Parathyroid adenoma (tissue), 2 donors: ENCODE data around the gene EXOSC5.
"Not testable (repeated sequence)": the region's sequence is repeated elsewhere in the genome, so short reads cannot be mapped to it uniquely, and the experiment has no call there.

Experiments used
- H2AFZ ChIP-seq: fragments of 300-600 bp; sonication (generic); one replicate; pipeline ENCODE4 v1.7.0; 2017; ENCODE audit warnings: antibody characterized with exemption, mild to moderate bottlenecking
- H3K27ac ChIP-seq: fragments of 300-600 bp; sonication (generic); one replicate; pipeline ENCODE4 v1.7.0; 2017
- H3K27me3 ChIP-seq: fragments of 300-600 bp; sonication (generic); one replicate; pipeline ENCODE4 v1.7.0; 2017; ENCODE audit warnings: low read length; ENCODE audit not compliant: control insufficient read depth, insufficient read depth
- H3K36me3 ChIP-seq: fragments of 300-600 bp; sonication (generic); one replicate; pipeline ENCODE4 v1.7.0; 2017; ENCODE audit warnings: low read length; ENCODE audit not compliant: control insufficient read depth, insufficient read depth
- H3K4me1 ChIP-seq: fragments of 300-600 bp; sonication (generic); one replicate; pipeline ENCODE4 v1.7.0; 2017; ENCODE audit warnings: control low read depth
- H3K4me2 ChIP-seq: fragments of 300-600 bp; sonication (generic); one replicate; pipeline ENCODE4 v1.7.0; 2017; ENCODE audit warnings: low read length
- H3K4me3 ChIP-seq: fragments of 300-600 bp; sonication (generic); one replicate; pipeline ENCODE4 v1.7.0; 2017; ENCODE audit warnings: low read depth, low read length
- H3K79me2 ChIP-seq: fragments of 300-600 bp; sonication (generic); one replicate; pipeline ENCODE4 v1.7.0; 2017; ENCODE audit warnings: control low read depth
- H3K9ac ChIP-seq: fragments of 300-600 bp; sonication (generic); one replicate; pipeline ENCODE4 v1.7.0; 2017; ENCODE audit warnings: mild to moderate bottlenecking
- H3K9me3 ChIP-seq: fragments of 300-600 bp; sonication (generic); one replicate; pipeline ENCODE4 v1.7.0; 2017; ENCODE audit warnings: low read length; ENCODE audit not compliant: control insufficient read depth
- TF ChIP-seq, protein P1 (sequence below): fragments of 300-600 bp; sonication (generic); IDR thresholded peaks from one replicate; pipeline ENCODE4 v1.7.0; 2017; ENCODE audit warnings: antibody characterized with exemption, mild to moderate bottlenecking
- donor health status: primary hyperparathyroidism.

EXOSC5 gene

DNA sequence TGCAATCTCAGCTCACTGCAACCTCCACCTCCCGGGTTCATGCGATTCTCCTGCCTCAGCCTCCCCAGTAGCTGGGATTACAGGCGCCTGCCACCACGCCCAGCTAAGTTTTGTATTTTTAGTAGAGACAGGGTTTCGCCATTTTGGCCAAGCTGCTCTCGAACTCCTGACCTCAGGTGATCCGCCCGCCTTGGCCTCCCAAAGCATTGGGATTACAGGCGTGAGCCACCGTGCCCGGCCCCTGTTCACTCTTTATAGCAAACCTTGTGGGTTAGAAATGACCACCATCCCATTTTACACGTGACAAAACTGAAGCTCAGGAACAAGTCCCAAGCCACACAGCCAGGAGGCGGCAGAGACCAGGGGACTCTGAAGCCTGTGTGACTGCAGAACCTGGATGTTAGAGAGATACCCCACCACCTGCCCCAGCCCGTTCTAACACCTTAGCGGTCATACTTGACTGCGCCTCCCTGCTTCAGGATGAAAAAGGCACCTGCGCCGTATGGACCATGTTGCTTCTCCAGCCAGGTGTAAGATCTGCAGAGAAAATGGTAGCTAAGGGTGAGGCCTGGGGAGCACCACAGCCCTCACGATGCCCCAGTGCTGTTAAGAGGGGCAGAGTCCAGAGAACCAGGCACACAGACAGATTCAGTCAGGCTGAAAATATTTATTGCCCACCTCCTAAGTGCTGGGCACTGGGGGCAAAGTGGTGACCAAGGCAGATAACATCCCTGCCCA, 38.9 kb upstream of the EXOSC5 start:
- Histone ChIP-seq H3K4me2 (no peak overlapping the region), H3K36me3 (no peaks in the 10 kb centered on the region), H3K27me3 (no peaks in the 10 kb centered on the region), H3K9me3 (no peaks in the 10 kb centered on the region), H3K79me2 (no peaks in the 10 kb centered on the region), H2AFZ (no peak overlapping the region), H3K4me3 (no peak overlapping the region), H3K27ac (no peak overlapping the region), H3K9ac (no peak overlapping the region), H3K4me1 (peaks cover 3% of the 10 kb centered on the region)
- TF ChIP-seq, protein P1, sequence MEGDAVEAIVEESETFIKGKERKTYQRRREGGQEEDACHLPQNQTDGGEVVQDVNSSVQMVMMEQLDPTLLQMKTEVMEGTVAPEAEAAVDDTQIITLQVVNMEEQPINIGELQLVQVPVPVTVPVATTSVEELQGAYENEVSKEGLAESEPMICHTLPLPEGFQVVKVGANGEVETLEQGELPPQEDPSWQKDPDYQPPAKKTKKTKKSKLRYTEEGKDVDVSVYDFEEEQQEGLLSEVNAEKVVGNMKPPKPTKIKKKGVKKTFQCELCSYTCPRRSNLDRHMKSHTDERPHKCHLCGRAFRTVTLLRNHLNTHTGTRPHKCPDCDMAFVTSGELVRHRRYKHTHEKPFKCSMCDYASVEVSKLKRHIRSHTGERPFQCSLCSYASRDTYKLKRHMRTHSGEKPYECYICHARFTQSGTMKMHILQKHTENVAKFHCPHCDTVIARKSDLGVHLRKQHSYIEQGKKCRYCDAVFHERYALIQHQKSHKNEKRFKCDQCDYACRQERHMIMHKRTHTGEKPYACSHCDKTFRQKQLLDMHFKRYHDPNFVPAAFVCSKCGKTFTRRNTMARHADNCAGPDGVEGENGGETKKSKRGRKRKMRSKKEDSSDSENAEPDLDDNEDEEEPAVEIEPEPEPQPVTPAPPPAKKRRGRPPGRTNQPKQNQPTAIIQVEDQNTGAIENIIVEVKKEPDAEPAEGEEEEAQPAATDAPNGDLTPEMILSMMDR, result no peak

DNA sequence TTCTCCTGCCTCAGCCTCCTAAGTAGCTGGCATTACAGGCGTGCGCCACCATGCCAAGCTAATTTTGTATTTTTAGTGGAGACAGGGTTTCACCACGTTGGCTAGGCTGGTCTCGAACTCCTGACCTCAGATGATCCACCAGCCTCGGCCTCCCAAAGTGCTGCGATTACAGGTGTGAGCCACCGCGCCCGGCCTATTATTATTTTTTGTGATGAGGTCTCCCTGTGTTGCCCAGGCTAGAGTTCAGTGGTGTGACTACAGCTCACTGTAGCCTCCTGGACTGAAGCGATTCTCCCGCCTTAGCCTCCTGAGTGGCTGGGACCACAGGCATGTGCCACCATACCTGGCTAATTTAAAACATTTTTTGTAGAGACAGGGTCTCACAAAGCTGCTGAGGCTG, 38.2 kb upstream of the EXOSC5 start:
- not testable (repeated sequence) for H3K79me2 ChIP-seq, H3K4me1 ChIP-seq, H3K36me3 ChIP-seq, H3K9me3 ChIP-seq, H3K27me3 ChIP-seq, H3K27ac ChIP-seq, H2AFZ ChIP-seq, H3K4me3 ChIP-seq, H3K9ac ChIP-seq, H3K4me2 ChIP-seq

DNA sequence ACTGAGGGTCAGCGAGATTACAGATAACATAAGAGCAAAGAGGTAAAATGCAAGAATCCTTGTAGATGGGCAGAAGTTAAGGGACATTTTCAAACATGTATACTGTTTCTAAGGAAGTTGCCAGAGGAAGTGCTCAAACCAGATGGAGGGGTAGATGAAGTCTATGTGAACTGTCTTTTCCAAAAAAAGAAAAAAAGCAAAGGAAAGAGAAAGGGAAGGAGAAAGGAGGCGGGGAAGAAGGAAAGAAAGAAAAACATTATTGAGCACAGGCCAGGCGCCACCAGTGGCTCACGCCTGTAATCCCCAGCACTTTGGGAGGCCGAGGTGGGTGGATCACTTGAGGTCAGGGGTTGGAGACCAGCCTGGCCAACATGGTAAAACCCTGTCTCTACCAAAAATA, 37.3 kb upstream of the EXOSC5 start:
- Histone ChIP-seq H3K4me2 (no peak overlapping the region), H3K36me3 (no peaks in the 10 kb centered on the region), H3K4me3 (no peak overlapping the region), H2AFZ (no peak overlapping the region), H3K27ac (no peak overlapping the region), H3K79me2 (no peaks in the 10 kb centered on the region), H3K9ac (no peak overlapping the region), H3K27me3 (no peaks in the 10 kb centered on the region), H3K4me1 (peaks cover 4% of the 10 kb centered on the region), H3K9me3 (no peaks in the 10 kb centered on the region)
- TF ChIP-seq, protein P1, result no peak

DNA sequence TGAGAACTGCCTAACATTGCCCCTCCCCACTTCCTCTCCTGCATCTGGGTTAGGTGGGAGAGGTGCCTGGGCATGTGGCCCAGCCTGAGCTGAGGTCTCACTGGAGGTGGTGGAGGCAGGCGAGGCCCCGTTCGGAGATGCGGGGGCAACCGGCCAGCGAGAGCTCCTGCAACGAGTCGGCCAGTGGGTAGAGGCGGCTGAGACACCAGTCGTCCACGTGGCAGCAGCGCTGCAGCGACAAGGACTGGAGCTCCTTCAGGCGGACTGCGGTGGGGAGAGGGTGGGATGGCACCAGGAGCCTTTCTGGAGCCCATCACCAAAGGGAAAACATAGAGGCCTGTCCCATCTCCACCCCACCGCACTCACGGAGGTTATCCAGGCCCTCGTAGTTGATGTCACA, 36.0 kb upstream of the EXOSC5 start:
- Histone ChIP-seq H2AFZ (no peak overlapping the region), H3K9me3 (no peaks in the 10 kb centered on the region), H3K79me2 (no peaks in the 10 kb centered on the region), H3K27ac (no peak overlapping the region), H3K9ac (no peak overlapping the region), H3K4me1 (peaks cover 9% of the 10 kb centered on the region), H3K27me3 (no peaks in the 10 kb centered on the region), H3K4me2 (no peak overlapping the region), H3K36me3 (no peaks in the 10 kb centered on the region), H3K4me3 (no peak overlapping the region)
- TF ChIP-seq, protein P1, result no peak

DNA sequence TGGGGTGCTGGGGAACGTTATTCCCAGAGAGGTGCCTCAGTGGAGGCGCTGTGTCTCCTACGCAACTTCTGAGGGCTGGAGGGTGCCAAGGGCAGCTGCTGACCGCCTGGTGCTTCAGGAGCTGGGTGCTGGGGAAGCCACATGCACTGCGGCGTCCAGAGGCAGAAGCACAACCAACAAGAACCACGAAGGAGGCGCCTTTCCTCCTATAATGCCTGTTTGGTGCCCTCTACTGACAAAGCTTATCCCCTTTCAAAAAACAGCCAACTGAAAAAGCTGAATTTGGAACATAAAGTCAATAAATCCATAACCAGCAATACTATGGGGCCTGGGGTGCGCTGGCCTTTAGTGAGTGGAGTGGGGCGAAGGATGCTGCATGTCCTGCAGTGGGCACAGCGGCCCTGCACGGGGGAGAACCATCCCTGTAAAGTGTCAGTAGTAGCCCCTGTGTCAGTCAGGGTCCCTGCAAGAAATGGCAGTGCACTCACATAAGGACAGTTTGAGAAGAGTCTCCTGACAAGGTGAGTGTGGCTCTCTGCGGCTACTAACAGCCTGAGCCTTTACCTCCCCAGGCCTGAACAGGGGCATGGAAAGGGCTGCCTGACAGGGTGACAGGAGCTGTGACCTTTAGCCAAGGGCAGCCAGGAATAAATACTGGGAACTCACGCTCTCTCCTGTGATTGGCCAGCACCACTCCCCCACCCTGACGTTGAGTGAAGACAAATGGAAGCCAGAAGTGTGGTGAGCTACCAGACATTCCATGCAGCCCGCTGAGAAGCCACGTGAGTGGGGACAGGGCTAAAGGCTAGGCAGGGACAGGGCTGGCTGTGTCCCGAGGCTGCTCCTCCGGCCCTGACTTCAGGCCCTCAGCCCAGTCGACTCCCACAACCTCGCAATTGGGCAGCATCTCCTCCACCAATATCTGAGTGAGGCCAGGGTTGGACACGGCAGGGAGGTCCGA, 34.5 kb upstream of the EXOSC5 start:
- peaks cover 14% of the 10 kb centered on the region for H3K4me1 ChIP-seq
- TF ChIP-seq, protein P1, result peak; percentile 66
- no peak overlapping the region for H3K9ac ChIP-seq
- no peaks in the 10 kb centered on the region for H3K27me3 ChIP-seq
- H3K36me3 ChIP-seq, result no peaks in the 10 kb centered on the region
- no peak overlapping the region for H3K4me2 ChIP-seq
- H2AFZ ChIP-seq, result no peak overlapping the region
- H3K27ac ChIP-seq, result no peak overlapping the region
- H3K4me3 ChIP-seq, result peak overlapping the region; percentile 1
- no peaks in the 10 kb centered on the region for H3K9me3 ChIP-seq
- no peaks in the 10 kb centered on the region for H3K79me2 ChIP-seq
